OCI-LY1 (cell line): ENCODE measurements around the gene DMRT2.

ENCODE experiments used
- H2AFZ ChIP-seq: fragments of 200-600 bp; sonication (generic), shearing (Covaris generic); 2 replicates; pipeline ENCODE4 v1.6.0; 2014; ENCODE audit warnings: antibody characterized with exemption, mild to moderate bottlenecking, low read length
- H3F3A ChIP-seq: fragments of 200-600 bp; sonication (generic), shearing (Covaris generic); 2 replicates; pipeline ENCODE4 v1.6.0; 2014; ENCODE audit warnings: mild to moderate bottlenecking, antibody characterized with exemption, low read length, moderate library complexity; ENCODE audit not compliant: insufficient read depth
- H3K27ac ChIP-seq: fragments of 200-600 bp; sonication (generic); 2 replicates; pipeline ENCODE4 v1.5.1; 2014; ENCODE audit warnings: low read length, mixed run types, mild to moderate bottlenecking, low read depth; ENCODE audit not compliant: poor library complexity, severe bottlenecking
- H3K27me3 ChIP-seq: fragments of 200-600 bp; sonication (generic); 2 replicates; pipeline ENCODE4 v1.6.0; 2014; ENCODE audit warnings: antibody characterized with exemption, mild to moderate bottlenecking, low read length, moderate library complexity; ENCODE audit not compliant: insufficient read depth
- H3K36me3 ChIP-seq: fragments of 200-600 bp; sonication (generic); 2 replicates; pipeline ENCODE4 v1.6.1; 2014; ENCODE audit warnings: mild to moderate bottlenecking, antibody characterized with exemption, low read length, moderate library complexity, mixed read lengths; ENCODE audit not compliant: insufficient read depth
- H3K4me1 ChIP-seq: fragments of 200-600 bp; sonication (generic); 2 replicates; pipeline ENCODE4 v1.5.1; 2014; ENCODE audit warnings: mild to moderate bottlenecking, low read length, moderate library complexity; ENCODE audit not compliant: insufficient read depth, severe bottlenecking
- H3K4me2 ChIP-seq: fragments of 200-600 bp; sonication (generic), shearing (Covaris generic); 2 replicates; pipeline ENCODE4 v1.6.1; 2014; ENCODE audit warnings: low read length
- H3K4me3 ChIP-seq: fragments of 200-600 bp; sonication (generic); 2 replicates; pipeline ENCODE4 v1.5.1; 2014; ENCODE audit warnings: low read length, low read depth, mild to moderate bottlenecking, mixed read lengths; ENCODE audit not compliant: poor library complexity, severe bottlenecking
- H3K79me2 ChIP-seq: fragments of 200-600 bp; shearing (Covaris generic); 2 replicates; pipeline ENCODE4 v1.6.1; 2016; ENCODE audit warnings: mixed run types, low read length, mixed read lengths; ENCODE audit not compliant: insufficient read depth
- H3K9ac ChIP-seq: fragments of 200-600 bp; sonication (generic), shearing (Covaris generic); 2 replicates; pipeline ENCODE4 v1.6.1; 2014; ENCODE audit warnings: mild to moderate bottlenecking, low read length, mixed read lengths
- H3K9me2 ChIP-seq: fragments of 200-600 bp; sonication (generic), shearing (Covaris generic); 2 replicates; pipeline ENCODE4 v1.6.1; 2014; ENCODE audit warnings: low read depth, mild to moderate bottlenecking, low read length, mixed read lengths
- H3K9me3 ChIP-seq: fragments of 200-600 bp; shearing (Covaris generic); 2 replicates; pipeline ENCODE4 v1.6.1; 2014; ENCODE audit warnings: low read length, mixed read lengths
- H4K20me1 ChIP-seq: fragments of 200-600 bp; sonication (generic), shearing (Covaris generic); 2 replicates; pipeline ENCODE4 v1.6.0; 2016; ENCODE audit warnings: mild to moderate bottlenecking, low read length; ENCODE audit not compliant: insufficient read depth
- CTCF ChIP-seq: fragments of 200-600 bp; sonication (generic), shearing (Covaris generic); IDR thresholded peaks from 2 replicates; pipeline ENCODE4 v1.5.1; 2017; ENCODE audit warnings: mild to moderate bottlenecking, antibody characterized with exemption, low read length, moderate library complexity, mixed read lengths
- EZH2 ChIP-seq: fragments of 200-600 bp; sonication (generic), shearing (Covaris generic); IDR thresholded peaks from 2 replicates; pipeline ENCODE4 v1.8.0; 2017; ENCODE audit warnings: borderline replicate concordance, mixed run types, mild to moderate bottlenecking, antibody characterized with exemption, low read length, moderate library complexity, mixed read lengths

Gene DMRT2

DNA sequence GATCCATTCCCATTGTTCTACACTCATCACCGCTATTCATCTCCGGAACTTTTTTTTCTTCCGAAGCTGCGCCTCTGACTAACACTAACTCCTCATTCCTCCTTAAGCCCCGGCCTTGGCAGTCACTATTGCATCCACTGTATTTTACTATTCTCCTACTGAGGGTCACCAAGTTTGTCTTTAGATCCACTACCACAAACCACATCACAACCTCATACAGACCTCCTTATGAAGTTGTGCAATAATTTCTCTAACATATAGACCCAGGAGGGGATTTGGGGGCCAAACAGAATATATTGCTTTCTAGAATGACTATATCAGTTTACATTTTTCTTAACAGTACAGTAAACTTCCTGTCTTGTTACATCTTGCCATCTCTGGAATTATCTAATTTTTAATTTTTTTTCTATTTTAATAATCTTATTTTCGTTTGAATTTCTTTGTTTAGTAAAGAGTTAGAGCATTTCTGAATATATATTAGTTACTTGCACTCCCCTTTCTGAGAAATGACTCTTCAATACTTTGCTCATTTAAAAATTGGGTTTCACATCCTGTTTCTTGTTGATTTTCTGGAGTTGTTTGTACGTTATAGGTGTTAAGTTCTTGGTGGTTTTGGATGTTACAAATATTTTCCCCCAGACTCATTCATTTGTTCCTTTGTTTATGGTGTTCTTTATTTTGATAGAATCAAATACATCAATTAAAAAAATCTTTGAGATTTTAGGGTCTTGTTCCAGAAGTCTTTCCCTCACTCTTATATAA is 37.1 kb downstream of the DMRT2 start:
- Histone ChIP-seq H3K27me3 (no peaks in the 10 kb centered on the region), H3K9me2 (no peaks in the 10 kb centered on the region), H3K4me1 (no peaks in the 10 kb centered on the region), H3K4me2 (no peak overlapping the region), H3K9me3 (no peaks in the 10 kb centered on the region), H4K20me1 (no peaks in the 10 kb centered on the region), H3K9ac (no peak overlapping the region), H3F3A (no peaks in the 10 kb centered on the region), H3K4me3 (no peak overlapping the region), H2AFZ (no peak overlapping the region), H3K27ac (no peak overlapping the region), H3K79me2 (no peaks in the 10 kb centered on the region), H3K36me3 (no peaks in the 10 kb centered on the region)
- TF ChIP-seq EZH2 (no peak), CTCF (no peak)

DNA sequence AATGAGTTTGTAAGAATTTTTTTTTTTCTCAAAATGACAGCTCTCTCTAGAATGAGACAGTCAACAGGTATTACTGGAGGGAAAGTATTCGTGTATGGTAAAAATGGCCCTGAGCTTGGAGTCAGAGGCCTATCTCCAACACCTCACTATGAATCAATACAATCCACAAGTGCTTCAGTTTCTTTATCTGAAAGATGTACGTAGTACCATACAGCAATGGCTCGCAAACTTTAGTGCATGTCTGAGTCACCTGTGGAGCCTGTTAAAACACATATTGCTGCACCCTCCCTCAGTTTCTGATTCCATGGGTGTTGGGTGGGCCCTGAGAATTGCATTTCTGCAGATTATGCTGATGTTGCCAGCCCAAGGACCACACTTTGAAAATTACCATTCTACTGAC is 44.6 kb downstream of the DMRT2 start:
- no peaks in the 10 kb centered on the region for H3F3A ChIP-seq
- no peak overlapping the region for H3K4me2 ChIP-seq
- H3K4me3 ChIP-seq, result no peak overlapping the region
- no peaks in the 10 kb centered on the region for H3K4me1 ChIP-seq
- no peak overlapping the region for H3K9ac ChIP-seq
- no peaks in the 10 kb centered on the region for H4K20me1 ChIP-seq
- no peaks in the 10 kb centered on the region for H3K79me2 ChIP-seq
- no peak overlapping the region for H2AFZ ChIP-seq
- H3K9me2 ChIP-seq, result no peaks in the 10 kb centered on the region
- no peak overlapping the region for H3K27ac ChIP-seq
- TF ChIP-seq EZH2 (no peak), CTCF (no peak)
- H3K27me3 ChIP-seq, result no peaks in the 10 kb centered on the region
- H3K36me3 ChIP-seq, result no peaks in the 10 kb centered on the region
- no peaks in the 10 kb centered on the region for H3K9me3 ChIP-seq

- Histone ChIP-seq H3K9ac (no peak overlapping the region), H3K4me2 (no peak overlapping the region), H3K9me3 (no peaks in the 10 kb centered on the region), H3K4me3 (no peak overlapping the region), H3K36me3 (no peaks in the 10 kb centered on the region), H3K79me2 (no peaks in the 10 kb centered on the region), H3K9me2 (no peaks in the 10 kb centered on the region), H3K4me1 (no peaks in the 10 kb centered on the region), H3F3A (no peaks in the 10 kb centered on the region), H4K20me1 (no peaks in the 10 kb centered on the region), H3K27me3 (no peaks in the 10 kb centered on the region), H3K27ac (no peak overlapping the region), H2AFZ (no peak overlapping the region)
- no peak for TF ChIP-seq EZH2
- no peak for TF ChIP-seq CTCF
Measured at GRCh38 chr9:1096155-1096964, 46.2 kb downstream of the DMRT2 start.
